Sigmoid colon (tissue), 4 donors: ENCODE results near the gene ASCL5.

ENCODE experiments used
- EP300 ChIP-seq, 4 donors: sonication (generic); formaldehyde crosslinking; IDR thresholded peaks; one replicate each; pipeline ENCODE4 v1.6.1; 2017; ENCODE audit warnings: antibody characterized with exemption in 4 of 4
- POLR2A ChIP-seq, 2 donors: fragments of 450-650 bp; IDR thresholded peaks; one replicate each; pipeline ENCODE4 v1.6.1; 2016; ENCODE audit warnings: antibody characterized with exemption in 2 of 2, mild to moderate bottlenecking in 2 of 2, moderate library complexity in 2 of 2
- POLR2AphosphoS5 ChIP-seq, 4 donors: sonication (generic); formaldehyde crosslinking; IDR thresholded peaks; one replicate each; pipeline ENCODE4 v1.6.1; 2017; ENCODE audit warnings: antibody characterized with exemption in 4 of 4
- TF ChIP-seq, protein P1 (sequence below), 4 experiments: fragments of 450-650 bp in 3 of 4; fragments of 200-600 bp in 1 of 4; IDR thresholded peaks; one replicate each; pipeline ENCODE4 v1.5.1; 2016 to 2019; ENCODE audit warnings: antibody characterized with exemption in 4 of 4, mild to moderate bottlenecking in 3 of 4, moderate library complexity in 2 of 4

DNA sequence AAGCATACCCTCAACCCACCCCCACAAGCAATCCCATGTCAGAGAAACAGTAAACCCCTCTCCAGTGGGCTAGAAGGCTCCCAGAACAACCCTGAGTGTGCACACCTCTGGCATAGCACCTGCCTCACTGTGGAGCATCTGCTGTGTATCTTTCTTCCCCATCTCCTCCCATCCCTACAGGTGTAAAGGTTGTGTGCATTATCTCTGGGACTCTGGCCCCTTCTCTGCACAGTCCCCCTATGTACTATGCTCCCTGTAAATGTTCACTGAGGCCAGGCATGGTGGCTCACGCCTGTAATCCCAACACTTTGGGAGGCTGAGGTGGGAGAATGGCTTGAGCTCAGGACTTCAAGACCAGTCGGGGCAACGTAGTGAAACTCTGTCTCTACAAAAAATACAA, 14.1 kb downstream of the ASCL5 start:
- TF ChIP-seq, protein P1, sequence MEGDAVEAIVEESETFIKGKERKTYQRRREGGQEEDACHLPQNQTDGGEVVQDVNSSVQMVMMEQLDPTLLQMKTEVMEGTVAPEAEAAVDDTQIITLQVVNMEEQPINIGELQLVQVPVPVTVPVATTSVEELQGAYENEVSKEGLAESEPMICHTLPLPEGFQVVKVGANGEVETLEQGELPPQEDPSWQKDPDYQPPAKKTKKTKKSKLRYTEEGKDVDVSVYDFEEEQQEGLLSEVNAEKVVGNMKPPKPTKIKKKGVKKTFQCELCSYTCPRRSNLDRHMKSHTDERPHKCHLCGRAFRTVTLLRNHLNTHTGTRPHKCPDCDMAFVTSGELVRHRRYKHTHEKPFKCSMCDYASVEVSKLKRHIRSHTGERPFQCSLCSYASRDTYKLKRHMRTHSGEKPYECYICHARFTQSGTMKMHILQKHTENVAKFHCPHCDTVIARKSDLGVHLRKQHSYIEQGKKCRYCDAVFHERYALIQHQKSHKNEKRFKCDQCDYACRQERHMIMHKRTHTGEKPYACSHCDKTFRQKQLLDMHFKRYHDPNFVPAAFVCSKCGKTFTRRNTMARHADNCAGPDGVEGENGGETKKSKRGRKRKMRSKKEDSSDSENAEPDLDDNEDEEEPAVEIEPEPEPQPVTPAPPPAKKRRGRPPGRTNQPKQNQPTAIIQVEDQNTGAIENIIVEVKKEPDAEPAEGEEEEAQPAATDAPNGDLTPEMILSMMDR (IDR thresholded peaks at IDR 0.05): no peak
- TF ChIP-seq POLR2AphosphoS5 (IDR thresholded peaks at IDR 0.05) (no peak), EP300 (IDR thresholded peaks at IDR 0.05) (no peak), POLR2A (IDR thresholded peaks at IDR 0.05) (no peak)
